ENCODE data around the gene DENND5B.
"Not testable (repeated sequence)": the region's sequence is repeated elsewhere in the genome, so short reads cannot be mapped to it uniquely, and the experiment has no call there.

Gene DENND5B

DNA sequence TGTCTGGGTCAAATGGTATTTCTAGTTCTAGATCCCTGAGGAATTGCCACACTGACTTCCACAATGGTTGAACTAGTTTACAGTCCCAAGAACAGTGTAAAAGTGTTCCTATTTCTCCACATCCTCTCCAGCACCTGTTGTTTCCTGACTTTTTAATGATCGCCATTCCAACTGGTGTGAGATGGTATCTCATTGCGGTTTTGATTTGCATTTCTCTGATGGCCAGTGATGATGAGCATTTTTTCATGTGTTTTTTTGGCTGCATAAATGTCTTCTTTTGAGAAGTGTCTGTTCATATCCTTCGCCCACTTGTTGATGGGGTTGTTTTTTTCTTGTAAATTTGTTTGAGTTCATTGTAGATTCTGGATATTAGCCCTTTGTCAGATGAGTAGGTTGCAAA, 40.3 kb downstream of the DENND5B start:
- DNase-seq = not testable (repeated sequence)

DNA sequence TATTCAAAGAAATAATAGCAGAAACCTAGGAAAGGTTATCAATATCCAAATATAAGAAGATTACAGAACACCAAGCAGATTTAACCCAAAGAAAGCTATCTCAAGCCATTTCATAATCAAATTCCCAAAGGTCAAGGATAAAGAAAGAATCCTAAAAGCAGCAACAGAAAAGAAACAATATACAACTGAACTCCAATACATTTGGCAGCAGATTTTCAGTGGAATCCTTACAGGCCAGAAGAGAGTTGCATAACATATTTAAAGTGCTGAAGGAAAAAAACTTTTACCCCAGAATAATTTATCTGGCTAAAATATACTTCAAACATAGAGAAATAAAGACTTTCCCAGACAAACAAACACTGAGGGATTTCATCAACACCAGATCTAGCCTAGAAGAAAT, 54.3 kb downstream of the DENND5B start:
- no peak for DNase-seq

DNA sequence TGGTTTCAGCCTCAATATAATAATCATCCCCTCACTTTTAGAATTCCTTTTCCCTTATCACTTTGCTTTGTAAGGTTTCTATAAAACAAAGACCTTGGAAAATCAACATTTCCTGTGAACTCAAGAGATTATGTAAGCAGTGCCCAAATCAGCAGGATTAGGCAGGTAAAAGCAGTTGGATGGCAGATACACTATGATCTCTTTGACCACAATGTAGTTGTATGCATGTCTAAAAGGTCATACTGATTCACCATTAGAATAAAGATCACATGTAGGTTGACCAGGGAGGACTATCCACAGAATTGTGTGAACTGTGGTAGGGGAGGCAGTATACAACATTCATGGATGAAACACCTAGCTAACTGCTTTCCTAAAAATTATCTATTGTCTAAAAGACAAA, 57.5 kb downstream of the DENND5B start:
- no peak for DNase-seq

DNA sequence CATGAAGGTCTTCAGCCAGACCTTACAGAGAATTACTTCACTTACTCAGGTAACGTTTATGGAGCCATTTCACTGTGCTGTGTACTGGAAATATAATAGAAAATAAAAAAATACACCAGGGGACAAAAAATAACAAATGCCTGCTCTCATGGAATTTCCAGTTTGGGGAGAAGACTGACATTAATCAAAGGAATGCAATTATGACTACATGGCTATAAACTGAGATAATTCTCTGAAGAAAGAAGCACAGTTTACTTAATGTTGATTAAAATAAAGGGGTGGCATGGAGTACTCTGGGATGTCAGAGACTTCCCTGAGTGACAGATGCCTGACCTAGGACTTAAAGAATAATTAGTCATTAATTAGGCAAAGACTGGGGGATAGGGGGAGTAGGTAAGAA, 59.0 kb downstream of the DENND5B start:
- DNase-seq = no peak

DNA sequence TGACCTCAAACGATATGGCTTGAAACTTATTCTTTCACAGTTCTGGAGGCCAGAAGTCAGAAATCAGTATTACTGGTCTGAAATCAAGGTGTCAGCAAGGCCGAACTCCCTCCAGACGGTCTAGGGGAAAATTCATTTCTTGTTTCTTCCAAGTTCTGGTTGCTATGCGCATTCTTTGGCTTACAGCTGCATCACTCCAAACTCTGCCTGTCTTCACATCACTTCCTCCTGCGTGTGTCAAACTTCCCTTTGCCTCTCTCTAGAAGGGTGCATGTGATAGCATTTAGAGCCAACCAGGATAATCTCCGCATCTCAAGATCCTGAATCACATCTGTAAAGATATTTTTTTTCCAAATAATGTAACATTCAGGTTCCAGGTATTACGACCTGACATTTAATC, 62.8 kb downstream of the DENND5B start:
- no peak for DNase-seq

DNA sequence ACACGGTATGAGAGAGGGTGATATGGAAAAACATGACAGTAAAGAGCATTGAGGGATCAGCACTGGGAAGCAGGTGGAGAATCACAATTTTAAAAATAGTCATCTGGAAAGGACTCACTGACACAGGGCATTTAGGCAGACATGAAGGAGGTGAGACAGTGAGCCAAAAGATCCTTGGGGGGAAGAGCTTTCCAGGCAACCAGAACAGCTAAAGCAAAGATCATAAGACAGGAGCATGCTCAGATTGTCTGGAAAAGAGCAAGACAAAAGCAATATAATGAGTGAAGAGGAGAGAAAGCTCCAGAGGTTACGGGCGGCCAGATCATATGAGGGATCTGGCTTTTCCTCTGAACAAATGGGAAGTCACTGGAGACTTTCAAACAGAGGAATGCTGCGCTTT, 63.9 kb downstream of the DENND5B start:
- no peak for DNase-seq

DNA sequence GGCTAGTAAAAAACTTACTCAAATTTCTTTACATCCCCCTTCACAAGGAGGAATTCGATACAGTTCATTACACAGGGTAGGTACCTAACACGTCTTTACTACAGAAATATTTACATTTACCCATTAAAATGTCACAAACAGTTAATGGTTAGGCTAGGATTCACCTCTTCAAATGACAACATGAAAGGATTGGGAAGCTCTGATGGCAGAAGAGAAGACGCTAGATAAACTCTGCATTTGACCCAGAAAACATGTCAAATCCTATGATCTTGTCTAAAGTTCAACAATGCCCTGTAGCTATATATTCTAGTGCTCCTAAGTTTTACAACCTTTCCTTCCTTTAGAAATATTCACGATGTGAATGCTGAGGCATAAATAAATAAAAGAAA, 64.8 kb downstream of the DENND5B start:
- no peak for DNase-seq

DNA sequence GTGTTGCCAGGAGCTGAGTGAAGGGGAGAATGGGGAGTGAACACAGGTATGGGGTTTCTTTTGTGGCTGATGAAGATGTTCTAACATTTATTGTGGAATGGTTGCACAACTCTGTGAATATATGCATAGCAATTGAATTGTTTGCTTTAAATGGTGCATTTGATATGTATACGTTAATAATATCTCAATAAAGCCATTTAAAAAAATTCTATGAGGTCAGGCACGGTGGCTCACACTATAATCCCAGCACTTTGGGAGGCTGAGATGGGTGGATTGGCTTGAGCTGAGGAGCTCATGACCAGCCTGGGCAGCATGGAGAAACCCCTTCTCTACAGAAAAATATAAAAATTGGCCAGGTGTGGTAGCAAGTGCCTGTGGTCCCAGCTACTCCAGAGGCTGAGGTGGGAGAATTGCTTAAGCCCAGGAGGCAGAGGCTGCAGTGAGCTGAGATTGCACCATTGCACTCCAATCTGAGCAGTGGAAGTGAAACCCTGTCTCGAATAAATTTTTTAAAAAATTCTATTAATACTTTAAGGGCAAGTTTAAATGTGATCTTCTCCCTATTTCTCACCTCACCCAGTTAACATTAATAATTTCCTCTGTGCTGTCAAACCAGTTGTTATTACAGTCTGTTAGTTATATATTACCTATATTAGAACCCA, 65.3 kb downstream of the DENND5B start:
- DNase-seq = no peak

GRCh38 chr12:31524791-31525495, 66.0 kb downstream of the DENND5B start:
- no peak for DNase-seq

- DNase-seq = no peak
Observed at GRCh38 chr12:31523306-31523705, 67.6 kb downstream of the DENND5B start.

- DNase-seq = no peak
Observed at GRCh38 chr12:31522607-31523006, 68.3 kb downstream of the DENND5B start.

- no peak for DNase-seq
Observed at GRCh38 chr12:31521964-31522363, 69.0 kb downstream of the DENND5B start.

- DNase-seq = no peak
Observed at GRCh38 chr12:31519511-31519910, 71.4 kb downstream of the DENND5B start.

GRCh38 chr12:31518680-31519227, 72.2 kb downstream of the DENND5B start:
- DNase-seq = peak; percentile 46

GRCh38 chr12:31517994-31518393, 72.9 kb downstream of the DENND5B start:
- no peak for DNase-seq

- DNase-seq = no peak
Observed at GRCh38 chr12:31516702-31517101, 74.2 kb downstream of the DENND5B start.

DNA sequence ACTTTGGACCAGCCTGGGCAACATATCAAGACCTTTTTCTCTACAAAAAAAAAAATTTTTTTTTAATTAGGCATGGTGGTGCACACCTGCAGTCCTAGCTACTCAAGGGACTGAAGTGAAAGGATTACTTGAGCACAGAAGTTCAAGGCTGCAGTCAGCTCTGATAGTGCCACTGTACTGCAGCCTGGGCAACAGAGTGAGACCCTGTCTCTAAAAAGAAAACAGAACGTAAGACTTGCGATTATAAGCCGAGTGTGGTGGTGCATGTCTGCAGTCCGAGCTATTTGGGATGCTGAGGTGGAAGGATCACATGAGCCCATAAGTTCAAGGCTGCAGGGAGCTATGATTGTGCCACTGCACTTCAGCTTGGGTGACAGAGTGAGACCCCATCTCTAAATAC, 76.0 kb downstream of the DENND5B start:
- DNase-seq = no peak

- no peak for DNase-seq
Observed at GRCh38 chr12:31510034-31510433, 80.9 kb downstream of the DENND5B start.

DNA sequence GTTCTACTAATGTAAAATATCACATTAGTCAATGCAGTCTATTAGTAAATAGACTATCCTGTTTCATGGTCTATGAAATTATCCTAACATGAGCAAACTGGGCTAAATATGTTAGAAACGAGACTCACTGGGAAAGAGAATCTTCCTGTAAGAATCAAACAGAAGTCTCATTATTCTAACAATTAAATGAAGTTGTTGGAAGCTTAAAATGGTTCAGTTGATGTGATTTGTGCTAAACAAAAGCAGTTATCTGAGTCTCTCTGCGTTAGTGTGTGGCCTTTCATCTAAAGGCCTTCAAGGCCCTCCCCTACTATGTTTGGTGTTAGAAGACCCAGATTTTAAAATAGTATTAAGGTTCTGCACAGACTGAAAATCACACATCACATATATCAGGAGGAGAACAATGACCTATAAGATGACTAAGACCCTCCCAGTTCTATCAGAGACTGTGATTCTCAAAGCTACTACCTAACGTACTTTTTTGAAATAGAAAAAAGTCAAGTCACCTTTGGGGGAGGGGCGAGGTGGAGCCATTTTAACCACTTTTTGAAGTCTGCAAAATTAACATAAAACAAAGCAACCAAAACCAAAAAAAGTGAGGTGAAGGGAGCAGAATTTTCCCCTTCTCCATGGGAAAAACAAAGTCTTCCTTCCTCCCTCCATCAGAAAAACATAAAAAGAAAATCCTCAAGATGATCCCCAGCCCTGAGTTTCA, 82.3 kb downstream of the DENND5B start:
- no peak for DNase-seq

- no peak for DNase-seq
Observed at GRCh38 chr12:31507966-31508365, 83.0 kb downstream of the DENND5B start.

GRCh38 chr12:31506515-31507306, 84.2 kb downstream of the DENND5B start:
- no peak for DNase-seq

DNA sequence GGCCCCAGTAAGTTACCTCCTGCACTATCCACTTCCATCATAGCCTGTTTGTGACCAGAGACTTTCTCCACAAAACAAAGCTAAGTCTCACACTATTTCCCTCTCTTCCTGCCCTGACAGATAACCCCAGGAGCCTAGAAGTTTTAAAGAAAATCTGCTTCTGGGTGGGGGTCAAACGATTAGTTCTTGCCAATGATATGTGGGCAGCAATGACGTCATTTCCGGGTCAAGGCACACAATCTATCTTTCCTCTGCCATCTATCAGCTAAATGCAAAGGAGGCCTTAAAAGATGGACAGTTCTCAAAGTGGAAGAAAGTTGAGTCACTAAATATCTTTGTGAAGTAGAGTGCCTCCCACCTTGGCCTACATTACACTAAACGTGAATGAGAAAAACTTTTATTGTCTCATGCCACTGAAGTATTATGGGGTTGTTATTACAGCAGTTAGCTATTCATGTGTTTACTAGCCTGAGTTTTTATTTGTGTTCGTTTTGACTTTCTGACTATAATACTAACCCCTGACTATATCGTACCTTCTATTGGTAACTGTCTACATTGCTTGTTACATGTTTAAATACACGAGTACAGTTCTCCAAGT, 86.2 kb downstream of the DENND5B start:
- no peak for DNase-seq

GRCh38 chr12:31501014-31501413, 89.9 kb downstream of the DENND5B start:
- DNase-seq = not testable (repeated sequence)
